Neural cell (in vitro differentiated cells): ENCODE measurements around the gene DSCAML1.

Source experiments
- CTCF ChIP-seq: fragments of 450-650 bp; IDR thresholded peaks from 2 replicates; pipeline ENCODE4 v1.5.1; 2014; ENCODE audit warnings: antibody characterized with exemption, mild to moderate bottlenecking, moderate library complexity; ENCODE audit not compliant: poor library complexity, severe bottlenecking
- EP300 ChIP-seq: fragments of 450-650 bp; conservative IDR thresholded peaks from 2 replicates; pipeline ENCODE4 v1.6.1; 2014; ENCODE audit warnings: antibody characterized with exemption, mild to moderate bottlenecking, moderate library complexity; ENCODE audit not compliant: poor library complexity, severe bottlenecking
- EZH2 ChIP-seq: fragments of 200-600, 300-800 bp; shearing (Covaris generic), sonication (generic); IDR thresholded peaks from 2 replicates; pipeline ENCODE4 v1.6.1; 2014; ENCODE audit warnings: antibody characterized with exemption, low read length, borderline replicate concordance, mild to moderate bottlenecking; ENCODE audit not compliant: insufficient read depth, poor library complexity, severe bottlenecking
- MXI1 ChIP-seq: fragments of 450-650 bp; conservative IDR thresholded peaks from 2 replicates; pipeline ENCODE4 v1.6.1; 2014; ENCODE audit warnings: antibody characterized with exemption, mild to moderate bottlenecking; ENCODE audit not compliant: poor library complexity, severe bottlenecking
- POLR2AphosphoS5 ChIP-seq: IDR thresholded peaks from 2 replicates; pipeline ENCODE4 v1.6.1; 2012
- RAD21 ChIP-seq: fragments of 450-650 bp; conservative IDR thresholded peaks from 2 replicates; pipeline ENCODE4 v1.6.1; 2014; ENCODE audit warnings: antibody characterized with exemption, mild to moderate bottlenecking, moderate library complexity
- SMC3 ChIP-seq: fragments of 450-650 bp; conservative IDR thresholded peaks from 2 replicates; pipeline ENCODE4 v1.6.1; 2014; ENCODE audit warnings: antibody characterized with exemption, mild to moderate bottlenecking, moderate library complexity; ENCODE audit not compliant: poor library complexity
- TAF1 ChIP-seq: IDR thresholded peaks from 2 replicates; pipeline ENCODE4 v1.6.1; 2012; ENCODE audit warnings: low read depth

- no peak for TF ChIP-seq CTCF
- no peak for TF ChIP-seq POLR2AphosphoS5
- no peak for TF ChIP-seq TAF1
- no peak for TF ChIP-seq EZH2
- no peak for TF ChIP-seq EP300
- TF ChIP-seq RAD21 = no peak
- no peak for TF ChIP-seq MXI1
- TF ChIP-seq SMC3 = no peak
These were observed 25.8 kb downstream of the DSCAML1 start for GRCh38 chr11:117771197-117771596.
